ENCODE measurements around the gene LRRC71.
A peak's percentile ranks its signal among the peaks of the same experiment; 100 is the strongest.

LRRC71 gene

GRCh38 chr1:156885880-156886355, 34.5 kb upstream of the LRRC71 start:
- H3K36me3 Mint-ChIP-seq = no peaks in the 10 kb centered on the region
- H3K27me3 Mint-ChIP-seq = peaks cover 18% of the 10 kb centered on the region
- H3K9me3 Mint-ChIP-seq (ENCODE audit: low read depth) = no peaks in the 10 kb centered on the region
- no peak overlapping the region for H3K27ac Mint-ChIP-seq
- peaks cover 3% of the 10 kb centered on the region for H3K4me1 Mint-ChIP-seq (ENCODE audit: low read depth)
- no peak overlapping the region for H3K4me3 Mint-ChIP-seq

DNA sequence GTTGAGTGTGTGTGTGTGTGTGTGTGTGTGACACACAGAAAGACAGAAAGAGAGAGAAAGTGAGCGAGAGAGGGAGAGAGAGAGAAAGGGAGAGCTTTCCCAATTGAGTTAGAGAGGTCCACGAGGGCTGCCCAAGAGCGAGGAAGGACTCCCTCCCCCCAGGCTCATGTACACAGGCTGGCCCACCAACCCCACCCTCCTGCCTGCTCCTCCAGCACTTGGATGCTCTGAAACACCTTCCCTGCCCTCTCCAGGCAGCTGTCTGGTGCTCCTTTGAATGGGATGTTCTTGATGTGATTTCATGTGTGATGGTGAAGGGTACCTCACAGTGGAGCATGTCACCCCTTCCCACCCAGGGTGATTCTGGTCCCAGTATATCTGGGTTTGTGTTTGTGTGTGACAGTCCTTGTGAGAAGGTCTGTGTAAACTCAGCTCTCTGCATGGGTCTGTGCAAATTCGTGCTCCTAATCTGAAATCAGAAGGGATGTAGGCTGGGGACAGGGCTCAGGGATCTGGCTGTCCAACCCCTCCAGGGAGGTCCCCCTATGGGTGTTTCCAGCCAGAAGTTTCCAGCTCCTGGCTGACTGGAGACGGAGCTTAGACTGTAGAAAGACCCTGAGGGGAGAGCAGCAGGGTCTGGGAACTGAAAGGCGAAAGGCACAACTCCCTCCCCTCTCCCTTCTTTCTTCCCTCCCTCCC, 33.7 kb upstream of the LRRC71 start:
- Mint-ChIP-seq H3K27me3 (peaks cover 22% of the 10 kb centered on the region), H3K27ac (no peak overlapping the region), H3K9me3 (ENCODE audit: low read depth) (no peaks in the 10 kb centered on the region), H3K4me3 (no peak overlapping the region), H3K36me3 (no peaks in the 10 kb centered on the region), H3K4me1 (ENCODE audit: low read depth) (peaks cover 3% of the 10 kb centered on the region)

DNA sequence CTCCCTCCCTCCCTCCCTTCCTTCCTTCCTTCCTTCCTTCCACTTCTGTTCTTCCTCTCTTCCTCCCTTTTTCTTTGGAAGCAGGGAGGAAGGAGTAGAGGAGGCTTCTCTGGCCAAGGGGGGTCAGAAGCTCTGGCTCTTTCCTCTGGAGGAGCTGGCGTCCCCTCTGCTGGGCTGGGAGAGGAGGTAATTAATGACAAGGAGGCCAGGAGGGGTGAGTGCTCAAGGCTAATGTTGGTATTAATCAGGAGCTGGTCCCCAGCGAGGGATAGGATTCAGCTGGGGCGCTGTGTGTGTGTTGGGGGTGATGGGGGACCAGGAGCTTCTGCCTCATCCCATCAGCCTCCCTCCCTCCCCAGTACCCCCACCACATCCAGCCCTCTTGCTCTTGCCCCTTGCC, 33.1 kb upstream of the LRRC71 start:
- Mint-ChIP-seq H3K4me3 (no peak overlapping the region), H3K27me3 (peaks cover 23% of the 10 kb centered on the region), H3K4me1 (ENCODE audit: low read depth) (peaks cover 6% of the 10 kb centered on the region)

DNA sequence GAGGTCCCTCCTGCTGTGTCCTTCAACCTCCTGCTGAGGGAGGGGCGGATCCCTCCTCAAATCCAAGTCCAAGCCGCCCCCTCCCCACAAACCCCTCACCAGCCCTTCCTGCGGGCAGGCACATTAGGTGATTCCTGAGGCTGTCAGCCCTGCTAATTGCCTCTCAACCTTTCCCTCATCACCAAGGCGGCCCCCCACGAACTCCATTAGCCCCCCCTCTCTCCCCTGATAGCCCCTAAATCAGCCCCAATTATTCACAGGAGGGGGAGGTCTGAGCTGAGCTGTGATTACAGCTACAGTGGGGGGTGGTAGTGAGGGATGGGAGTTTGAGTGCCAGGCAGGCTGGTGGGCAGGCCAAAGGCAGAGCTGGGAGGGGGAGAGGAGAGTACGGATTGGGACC, 32.7 kb upstream of the LRRC71 start:
- Mint-ChIP-seq H3K4me3 (no peak overlapping the region), H3K27me3 (peaks cover 23% of the 10 kb centered on the region), H3K4me1 (ENCODE audit: low read depth) (peaks cover 6% of the 10 kb centered on the region), H3K9me3 (ENCODE audit: low read depth) (no peaks in the 10 kb centered on the region), H3K27ac (no peak overlapping the region), H3K36me3 (no peaks in the 10 kb centered on the region)

More for the DNA sequence above, 33.1 kb upstream of the LRRC71 start:
- Mint-ChIP-seq H3K9me3 (ENCODE audit: low read depth) (no peaks in the 10 kb centered on the region), H3K36me3 (no peaks in the 10 kb centered on the region), H3K27ac (no peak overlapping the region)

DNA sequence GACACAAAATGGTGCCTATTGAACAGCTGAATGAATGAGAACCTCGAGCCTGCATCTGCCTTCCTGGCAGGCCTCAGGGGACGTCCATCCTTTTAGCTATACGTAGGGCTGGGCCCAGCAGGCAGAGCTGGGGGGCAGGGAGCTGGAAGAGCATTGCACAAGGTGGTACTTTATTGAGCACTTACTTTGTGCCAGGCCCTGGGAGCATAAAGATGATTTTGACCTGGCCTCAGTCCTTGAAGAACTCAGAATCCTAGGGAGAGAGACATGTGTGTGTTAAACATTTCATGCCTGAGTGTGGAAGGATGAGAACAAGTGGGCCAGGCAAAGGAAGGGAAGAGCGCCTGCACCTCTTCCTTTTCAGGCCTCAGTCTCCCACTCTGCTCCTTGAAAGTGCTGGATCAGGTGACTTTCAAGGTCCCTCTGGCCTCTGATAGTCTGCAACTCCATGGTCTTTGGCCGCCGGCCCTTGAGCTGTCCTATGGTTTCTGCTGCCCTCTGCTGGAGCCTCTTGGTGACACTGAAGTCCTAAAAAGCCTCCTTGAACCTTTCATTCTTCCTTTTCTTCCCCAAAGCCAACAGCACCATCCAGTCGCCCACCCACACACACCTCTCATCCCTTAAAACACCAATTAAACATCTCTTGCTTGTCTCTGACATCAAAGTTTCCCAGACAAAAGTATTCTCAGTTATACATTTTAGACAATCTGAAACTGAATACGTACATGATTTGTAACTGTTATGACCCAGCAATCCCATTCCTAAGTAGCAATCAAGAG, 30.4 kb upstream of the LRRC71 start:
- H3K4me1 Mint-ChIP-seq (ENCODE audit: low read depth) = peaks cover 13% of the 10 kb centered on the region
- no peaks in the 10 kb centered on the region for H3K9me3 Mint-ChIP-seq (ENCODE audit: low read depth)
- no peak overlapping the region for H3K4me3 Mint-ChIP-seq
- H3K36me3 Mint-ChIP-seq = no peaks in the 10 kb centered on the region
- H3K27me3 Mint-ChIP-seq = peaks cover 28% of the 10 kb centered on the region
- H3K27ac Mint-ChIP-seq = no peak overlapping the region

DNA sequence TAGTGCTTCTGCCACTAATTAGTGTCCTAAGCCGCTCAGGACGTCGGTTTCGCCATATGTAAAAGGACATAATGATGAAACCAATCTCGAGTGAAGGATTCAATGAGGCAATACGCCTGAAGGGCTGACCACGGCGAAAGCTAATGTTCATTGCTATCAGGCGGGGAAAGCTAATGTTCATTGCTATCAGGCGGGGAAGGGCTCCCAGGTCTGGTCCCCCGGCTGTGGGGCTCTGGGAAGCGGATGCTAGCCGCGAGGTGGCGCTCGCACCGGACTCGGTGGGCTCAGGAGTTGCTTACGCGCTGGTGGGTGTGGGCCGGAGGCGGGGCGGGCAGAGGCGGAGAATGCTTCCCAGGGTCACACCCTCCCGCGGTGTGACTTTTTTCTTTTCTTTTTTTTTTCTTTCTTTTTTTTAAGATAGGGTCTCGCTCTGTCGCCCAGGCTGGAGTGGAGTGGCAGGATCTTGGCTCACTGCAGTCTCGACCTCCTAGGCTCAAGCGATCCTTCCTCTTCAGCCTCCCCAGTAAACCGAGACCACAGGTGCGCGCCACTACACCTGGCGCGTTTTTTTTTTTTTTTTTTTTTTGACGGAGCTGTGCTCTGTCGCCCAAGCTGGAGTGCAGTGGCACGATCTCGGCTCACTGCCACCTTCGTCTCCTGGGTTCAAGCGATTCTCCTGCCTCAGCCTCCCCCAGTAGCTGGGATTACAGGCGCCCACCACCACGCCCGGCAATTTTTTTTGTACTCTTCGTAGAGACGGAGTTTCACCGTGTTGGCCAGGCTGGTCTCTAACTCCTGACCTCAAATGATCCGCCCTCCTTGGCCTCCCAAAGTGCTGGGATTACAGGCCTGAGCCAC, 28.0 kb upstream of the LRRC71 start:
- H3K4me1 Mint-ChIP-seq (ENCODE audit: low read depth) = peaks cover 13% of the 10 kb centered on the region
- no peaks in the 10 kb centered on the region for H3K36me3 Mint-ChIP-seq
- no peaks in the 10 kb centered on the region for H3K9me3 Mint-ChIP-seq (ENCODE audit: low read depth)
- no peak overlapping the region for H3K27ac Mint-ChIP-seq
- H3K27me3 Mint-ChIP-seq = peaks cover 25% of the 10 kb centered on the region
- H3K4me3 Mint-ChIP-seq = peak overlapping the region; percentile 60

DNA sequence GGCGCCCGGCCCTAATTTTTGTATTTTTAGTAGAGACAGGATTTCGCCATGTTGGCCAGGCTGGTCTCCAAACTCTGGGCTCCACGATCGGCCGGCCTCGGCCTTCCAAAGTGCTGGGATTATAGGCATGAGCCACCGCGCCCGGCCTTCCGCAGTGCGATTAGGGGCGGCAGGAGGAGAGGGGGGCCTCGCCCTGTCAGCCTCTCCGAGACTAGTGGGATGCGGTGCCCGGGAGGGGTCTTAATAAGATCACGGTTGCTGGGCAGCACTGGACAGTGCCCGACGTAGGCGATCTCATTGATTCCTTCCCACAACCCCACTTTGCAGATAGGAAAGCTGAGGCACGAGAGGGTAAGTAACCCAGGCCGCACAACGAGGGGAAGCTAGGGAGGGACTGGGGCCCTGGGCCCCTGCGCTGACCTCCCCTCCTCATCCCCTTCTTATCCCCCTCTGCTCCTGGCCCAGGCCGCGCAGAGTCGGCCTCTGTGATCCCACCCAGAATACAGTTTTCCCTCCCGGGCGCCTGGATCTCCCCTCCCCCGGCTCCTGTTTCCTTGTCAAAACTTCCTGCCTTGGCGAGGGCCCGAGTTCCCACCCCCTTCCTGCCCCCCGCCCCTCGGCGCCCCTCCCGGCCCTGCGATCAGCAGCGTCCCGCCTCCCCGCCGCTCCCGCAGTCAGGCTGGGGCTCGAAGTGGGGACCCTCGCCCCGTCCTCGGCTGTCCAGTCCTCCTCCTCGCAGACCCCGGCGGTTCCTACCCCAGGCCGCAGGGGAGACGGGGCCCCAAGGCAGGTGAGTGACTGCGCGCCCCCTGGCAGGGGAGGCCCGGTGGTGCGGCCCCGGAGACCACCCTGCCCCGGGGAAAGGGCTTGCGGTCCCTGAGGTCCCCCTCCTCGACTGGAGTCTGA, 27.1 kb upstream of the LRRC71 start, which contains the start of gene PEAR1:
PEAR1 (plus strand) TSS at position 671 of the 906 bp plus-strand sequence. CDS start 10,209 bp downstream, outside the sequence.
- Mint-ChIP-seq H3K4me3 (peak within 1 kb of the TSS; percentile 60), H3K4me1 (ENCODE audit: low read depth) (peaks cover 17% of the 10 kb centered on the region), H3K36me3 (no peaks in the 10 kb centered on the region), H3K9me3 (ENCODE audit: low read depth) (no peaks in the 10 kb centered on the region), H3K27ac (no peak within 1 kb of the TSS), H3K27me3 (peaks cover 25% of the 10 kb centered on the region)

DNA sequence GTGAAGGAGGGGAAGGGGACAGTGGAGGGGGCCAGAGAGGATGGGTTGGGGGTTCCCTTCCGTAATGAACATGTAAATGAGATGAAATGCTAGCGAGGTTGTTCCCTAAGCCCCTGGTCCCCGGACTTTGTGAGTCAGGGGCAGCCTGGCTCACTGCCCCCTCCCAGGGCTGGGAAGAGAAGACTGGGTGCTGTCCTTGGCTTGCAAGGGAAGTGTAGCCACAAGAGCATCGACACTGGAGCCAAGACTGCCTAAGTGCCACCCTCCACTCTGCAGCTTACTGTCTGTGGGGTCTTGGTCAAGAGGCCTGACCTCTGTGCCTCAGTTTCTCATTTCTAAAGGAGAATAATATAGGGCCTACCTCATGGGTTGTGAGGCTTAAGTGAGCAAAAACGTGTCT, 26.4 kb upstream of the LRRC71 start:
- Mint-ChIP-seq H3K36me3 (no peaks in the 10 kb centered on the region), H3K4me1 (ENCODE audit: low read depth) (peaks cover 21% of the 10 kb centered on the region), H3K27me3 (peaks cover 22% of the 10 kb centered on the region), H3K27ac (no peak overlapping the region), H3K9me3 (ENCODE audit: low read depth) (no peaks in the 10 kb centered on the region), H3K4me3 (peak overlapping the region; percentile 30)

DNA sequence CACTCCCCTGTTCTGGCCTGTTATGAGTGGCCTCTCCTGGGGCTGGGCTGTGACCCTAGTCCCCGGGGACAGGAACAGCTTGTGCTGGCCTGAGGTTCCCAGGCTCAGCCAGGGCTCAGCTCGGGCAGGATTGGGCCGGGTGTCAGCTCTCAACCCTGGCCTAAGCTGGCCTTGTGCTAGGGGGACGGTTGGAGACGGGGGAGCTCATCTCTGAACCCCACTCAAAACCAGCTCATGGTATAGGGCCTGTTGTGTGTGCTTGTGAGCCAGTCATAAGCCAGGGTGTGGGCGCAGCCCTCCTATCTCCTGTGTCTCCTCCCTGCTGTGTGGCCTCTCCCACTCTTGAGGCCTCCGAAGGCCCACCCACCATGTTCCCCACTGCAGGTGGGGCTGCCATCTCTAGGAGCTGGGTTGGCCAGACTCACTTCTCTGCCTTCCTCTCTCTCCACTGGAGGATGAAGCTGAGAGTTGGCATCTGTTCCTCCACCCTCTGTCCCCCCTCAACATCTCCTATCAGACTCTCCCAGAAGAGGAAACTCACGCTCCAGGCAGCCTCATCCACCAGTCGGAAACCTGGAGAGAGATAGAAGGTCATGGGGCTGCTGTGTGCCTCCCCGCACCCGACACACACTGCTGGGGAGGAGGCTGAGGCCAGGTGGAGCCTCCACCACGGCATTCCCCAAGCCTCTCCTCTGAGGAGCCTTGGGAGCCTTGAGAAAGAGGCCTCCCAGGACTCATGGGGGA, 25.5 kb upstream of the LRRC71 start:
- Mint-ChIP-seq H3K9me3 (ENCODE audit: low read depth) (no peaks in the 10 kb centered on the region), H3K36me3 (no peaks in the 10 kb centered on the region), H3K4me1 (ENCODE audit: low read depth) (peaks cover 21% of the 10 kb centered on the region), H3K27ac (no peak overlapping the region), H3K27me3 (peaks cover 19% of the 10 kb centered on the region), H3K4me3 (no peak overlapping the region)

DNA sequence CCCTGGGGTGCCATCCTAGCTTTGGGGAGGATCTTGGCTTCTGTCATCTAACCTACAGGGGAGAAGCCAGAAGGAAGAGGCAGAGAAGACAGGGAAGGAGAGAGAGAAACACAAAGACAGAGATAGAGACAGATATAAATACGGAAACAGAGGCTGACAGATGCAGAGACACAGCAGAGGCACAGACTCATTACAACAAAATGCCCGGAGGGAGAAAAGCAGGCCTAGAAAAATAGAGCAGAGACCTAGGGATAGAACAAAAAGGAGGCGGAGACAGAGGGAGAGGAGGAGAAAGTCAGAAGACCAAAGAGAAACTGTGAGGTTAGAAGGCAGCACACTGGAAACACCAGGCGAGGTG, 25.0 kb upstream of the LRRC71 start:
- Mint-ChIP-seq H3K4me3 (no peak overlapping the region), H3K27me3 (peaks cover 16% of the 10 kb centered on the region), H3K9me3 (ENCODE audit: low read depth) (no peaks in the 10 kb centered on the region), H3K36me3 (no peaks in the 10 kb centered on the region), H3K4me1 (ENCODE audit: low read depth) (peaks cover 18% of the 10 kb centered on the region), H3K27ac (no peak overlapping the region)

- Mint-ChIP-seq H3K4me3 (no peak overlapping the region), H3K9me3 (ENCODE audit: low read depth) (no peaks in the 10 kb centered on the region), H3K27ac (no peak overlapping the region), H3K27me3 (peaks cover 14% of the 10 kb centered on the region), H3K36me3 (no peaks in the 10 kb centered on the region), H3K4me1 (ENCODE audit: low read depth) (peaks cover 18% of the 10 kb centered on the region)
These were observed 24.5 kb upstream of the LRRC71 start for GRCh38 chr1:156895927-156896326.

- Mint-ChIP-seq H3K36me3 (no peaks in the 10 kb centered on the region), H3K4me1 (ENCODE audit: low read depth) (peaks cover 18% of the 10 kb centered on the region), H3K27me3 (peaks cover 10% of the 10 kb centered on the region), H3K9me3 (ENCODE audit: low read depth) (no peaks in the 10 kb centered on the region), H3K27ac (no peak overlapping the region), H3K4me3 (no peak overlapping the region)
These were observed 23.9 kb upstream of the LRRC71 start for GRCh38 chr1:156896490-156897033.

DNA sequence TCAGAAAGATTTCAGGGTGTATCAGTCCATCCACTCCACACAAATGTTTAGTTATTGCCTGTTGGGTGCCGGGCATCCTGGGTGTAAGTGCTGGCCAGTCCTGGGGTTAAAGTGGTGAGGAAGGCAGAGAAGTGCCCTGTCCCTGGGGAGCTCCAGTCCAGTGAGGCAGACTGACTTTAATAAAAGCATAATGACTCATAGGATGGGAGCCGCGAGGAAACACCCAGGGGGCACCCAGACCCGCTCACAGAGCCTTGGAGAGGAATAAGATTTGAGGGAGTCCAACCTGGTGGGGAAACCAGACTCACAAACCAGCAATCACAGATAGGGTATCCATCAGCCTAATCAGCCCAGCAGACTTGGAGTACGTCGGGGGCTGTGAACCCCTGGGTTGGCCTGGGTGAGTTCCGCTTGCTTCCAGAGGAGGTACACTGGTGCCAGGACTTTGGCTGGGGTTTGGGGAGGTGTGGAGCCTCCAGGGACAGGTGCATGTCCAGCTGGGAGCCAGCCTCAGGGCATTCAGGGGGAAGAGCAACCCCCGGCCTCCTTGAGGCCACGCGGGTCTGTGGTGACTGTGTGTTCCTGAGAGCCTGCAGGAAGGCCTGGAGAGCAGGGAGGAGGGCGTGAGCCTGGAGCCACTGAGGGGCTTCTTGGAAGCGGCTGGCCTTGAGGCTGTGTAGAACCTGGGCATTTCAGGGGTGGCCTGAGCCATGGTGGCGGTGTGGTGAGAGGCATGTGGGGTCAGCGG, 23.2 kb upstream of the LRRC71 start:
- no peaks in the 10 kb centered on the region for H3K36me3 Mint-ChIP-seq
- H3K4me3 Mint-ChIP-seq = no peak overlapping the region
- peaks cover 7% of the 10 kb centered on the region for H3K27me3 Mint-ChIP-seq
- H3K4me1 Mint-ChIP-seq (ENCODE audit: low read depth) = peaks cover 16% of the 10 kb centered on the region
- no peaks in the 10 kb centered on the region for H3K9me3 Mint-ChIP-seq (ENCODE audit: low read depth)
- no peak overlapping the region for H3K27ac Mint-ChIP-seq

Data from activated naive CD8-positive, alpha-beta T cell (primary cell).